Hematopoietic multipotent progenitor cell (in vitro differentiated cells): Measurements from ENCODE around the gene ST8SIA6. TPM values are rescaled to one million over a fixed set of nuclear protein-coding genes. Genes with fewer than 3 reads are reported as not detected.
"Not testable (repeated sequence)": the region's sequence is repeated elsewhere in the genome, so short reads cannot be mapped to it uniquely, and the experiment has no call there.

ENCODE experiments used
- DNase-seq, 3 donors: peaks; one replicate each; pipeline ENCODE4 v3.0.0-alpha.2; 2011 to 2015; ENCODE audit warnings: low read depth in 2 of 3, low spot score in 2 of 3
- total RNA-seq: library from RNA; depleted of rRNA; stranded (reverse); fragments of >200 nt; gene quantifications from one replicate; pipeline ENCODE4 v1.2.3, GENCODE V29; 2012

The ST8SIA6 gene
- total RNA-seq, 1 donor = 38.0 TPM

DNA sequence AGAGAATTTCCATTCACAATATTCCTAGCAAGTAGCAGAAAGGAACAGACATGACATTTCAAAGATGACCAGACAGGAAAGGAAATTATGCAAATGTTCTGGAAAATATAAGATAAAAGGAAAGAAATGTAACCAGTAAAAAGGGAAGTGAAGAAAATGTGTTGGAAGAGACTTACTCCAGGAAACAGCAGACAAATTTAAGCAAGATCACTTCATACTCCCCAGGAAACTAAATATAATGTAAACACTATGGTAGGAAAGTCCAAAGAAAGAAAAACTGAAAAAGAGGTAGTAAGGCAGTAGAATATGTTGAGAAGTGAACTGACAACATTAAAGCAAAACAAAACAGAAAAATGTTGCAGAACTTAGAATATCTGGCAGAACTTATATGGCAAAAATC is 6.4 kb upstream of the ST8SIA6 start:
- DNase-seq = no peak

- no peak for DNase-seq
These were observed 2.7 kb upstream of the ST8SIA6 start for GRCh38 chr10:17457083-17457482.

DNA sequence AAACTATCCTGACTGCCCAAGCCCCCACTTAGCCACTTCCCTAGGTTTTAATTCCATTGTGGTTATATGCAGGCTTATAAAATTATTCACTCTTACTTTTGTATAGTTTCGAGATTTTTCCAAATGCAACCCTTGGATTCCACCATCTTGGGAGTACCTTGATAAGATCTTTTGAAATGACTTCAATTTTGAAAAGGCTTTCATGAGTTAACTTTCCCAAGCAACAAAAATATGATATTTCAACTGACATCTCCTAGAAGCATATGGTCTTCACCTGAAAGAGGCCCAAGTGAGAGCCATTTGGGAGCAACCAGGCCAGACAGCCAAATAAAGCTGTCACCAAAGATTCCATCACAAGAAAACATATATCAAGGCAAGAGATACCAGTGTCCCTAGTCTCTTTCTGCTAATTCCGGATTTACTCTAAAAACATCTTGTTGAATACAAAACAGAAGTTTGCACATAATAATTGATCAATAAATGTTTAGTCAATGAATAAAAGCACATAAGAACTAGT is 1.7 kb upstream of the ST8SIA6 start:
- no peak for DNase-seq

GRCh38 chr10:17455015-17455520 is 673 bp upstream of the ST8SIA6 start:
- DNase-seq = peak in 1 of 3 donors; percentile 64

DNA sequence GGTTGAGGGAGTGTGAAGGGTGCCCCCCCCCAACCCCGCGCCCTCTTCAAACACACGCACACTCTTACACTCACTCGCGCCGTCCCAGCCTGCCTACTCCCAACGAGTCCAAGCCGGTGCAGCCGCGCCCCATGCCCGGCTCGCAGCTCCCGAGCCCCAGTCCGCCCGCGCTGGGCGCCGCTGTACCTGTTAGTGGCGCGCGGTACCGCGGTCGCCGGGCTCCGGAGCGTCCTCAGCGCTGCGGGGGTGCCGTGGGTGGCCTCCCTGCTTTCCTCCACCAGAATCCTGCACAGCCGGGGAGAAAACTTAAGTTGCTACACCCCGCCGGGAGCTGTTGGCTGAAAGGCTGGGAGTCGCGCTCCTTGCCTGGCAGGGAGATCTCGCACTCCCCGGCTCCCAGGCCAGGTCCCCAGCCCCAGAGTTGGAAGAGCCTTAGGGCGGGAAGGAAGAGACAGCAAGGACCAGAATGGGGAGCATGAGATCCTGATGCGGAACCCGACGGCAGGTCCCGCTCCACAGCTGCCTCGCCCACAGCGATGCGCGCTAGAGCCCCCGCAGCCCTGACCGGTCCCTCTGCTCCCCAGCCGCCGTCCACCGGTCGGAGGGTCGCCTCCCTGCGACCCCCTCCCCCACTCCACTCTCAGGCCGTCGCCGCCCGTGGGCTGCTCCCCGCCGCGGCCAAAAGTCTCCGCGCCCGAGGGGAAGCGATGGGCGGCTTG is 863 bp downstream of the ST8SIA6 start:
- peak; percentile 29 to 63 (median 48) for DNase-seq

DNA sequence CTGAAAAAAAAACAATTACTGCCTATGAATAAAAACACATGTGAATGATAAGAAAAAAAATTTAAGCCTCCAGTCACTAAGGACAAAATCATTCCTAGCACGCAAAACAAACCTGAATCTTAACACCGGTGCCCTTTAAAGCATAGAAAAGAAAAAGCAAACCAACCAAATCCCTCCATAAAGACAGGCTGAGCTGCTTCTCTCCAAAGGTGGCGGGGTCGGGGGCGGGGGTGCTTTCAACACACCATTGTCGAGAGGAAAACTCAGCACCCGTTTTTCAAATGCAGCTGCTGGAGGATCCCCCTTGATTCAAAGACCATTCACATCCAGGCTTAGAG is 1.4 kb downstream of the ST8SIA6 start:
- no peak for DNase-seq

GRCh38 chr10:17452060-17452841 is 2.1 kb downstream of the ST8SIA6 start:
- DNase-seq = no peak

DNA sequence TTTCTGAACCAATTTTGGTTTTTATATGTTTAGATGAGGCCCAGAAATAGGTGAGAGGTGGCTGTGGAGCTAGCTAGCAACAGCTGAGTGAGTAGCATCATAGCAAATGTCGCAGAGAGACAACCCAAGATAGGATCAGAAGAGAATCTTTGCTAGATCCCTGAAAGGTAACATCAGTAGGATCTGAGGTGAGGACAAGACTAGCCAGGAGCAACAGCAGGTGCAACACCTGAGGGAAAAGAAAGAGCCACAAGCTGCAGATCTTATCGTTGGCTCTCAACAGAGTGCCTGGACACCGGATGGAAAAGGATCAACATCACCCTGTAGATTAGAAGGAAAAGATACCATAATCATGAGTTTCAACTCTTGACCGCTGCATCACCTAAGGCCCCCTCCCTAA is 4.4 kb downstream of the ST8SIA6 start:
- no peak for DNase-seq

DNA sequence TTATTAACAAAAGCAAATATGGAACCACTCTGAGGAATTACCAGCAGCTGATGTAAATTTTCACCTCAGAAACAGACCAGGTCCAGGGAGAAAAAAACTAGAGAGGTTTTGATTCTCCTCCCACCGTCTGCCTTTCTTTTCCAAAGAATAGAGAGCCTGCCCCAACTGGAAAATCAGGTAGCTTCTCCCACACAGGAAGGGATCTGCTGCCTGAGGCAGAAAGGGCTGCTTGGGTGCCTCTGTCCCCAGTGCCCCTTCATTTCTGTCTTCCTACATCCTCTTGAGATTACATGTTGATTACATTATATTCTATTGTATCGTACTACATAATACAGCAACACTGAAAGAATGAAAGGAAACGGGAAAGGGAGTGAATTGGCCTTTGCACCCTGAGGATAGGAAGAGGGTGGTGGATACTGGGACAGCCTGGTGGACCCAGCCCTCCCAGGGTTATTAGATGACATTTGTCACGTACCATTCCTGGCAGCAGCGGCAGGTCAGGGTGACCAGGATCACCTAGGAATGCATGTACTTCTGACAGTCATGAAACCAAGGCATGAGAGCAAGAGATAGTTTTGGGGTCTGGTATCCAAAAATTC is 8.9 kb downstream of the ST8SIA6 start:
- DNase-seq = no peak

DNA sequence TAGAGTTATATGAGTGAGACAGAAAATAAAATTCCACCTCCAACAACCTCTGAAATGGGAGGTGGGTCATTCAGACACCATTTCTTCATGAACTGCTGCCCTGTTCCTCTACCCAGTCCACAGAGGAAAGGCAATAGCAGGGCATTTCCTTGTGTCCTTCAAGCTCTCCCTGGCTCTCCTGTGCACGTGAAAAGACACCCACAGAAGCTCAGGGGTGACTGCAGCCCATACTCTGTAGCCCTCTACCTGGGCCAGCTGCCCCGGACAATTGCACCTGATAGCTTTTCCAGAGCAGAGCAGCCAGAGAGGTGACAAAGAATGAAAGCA is 10.0 kb downstream of the ST8SIA6 start:
- no peak for DNase-seq

DNA sequence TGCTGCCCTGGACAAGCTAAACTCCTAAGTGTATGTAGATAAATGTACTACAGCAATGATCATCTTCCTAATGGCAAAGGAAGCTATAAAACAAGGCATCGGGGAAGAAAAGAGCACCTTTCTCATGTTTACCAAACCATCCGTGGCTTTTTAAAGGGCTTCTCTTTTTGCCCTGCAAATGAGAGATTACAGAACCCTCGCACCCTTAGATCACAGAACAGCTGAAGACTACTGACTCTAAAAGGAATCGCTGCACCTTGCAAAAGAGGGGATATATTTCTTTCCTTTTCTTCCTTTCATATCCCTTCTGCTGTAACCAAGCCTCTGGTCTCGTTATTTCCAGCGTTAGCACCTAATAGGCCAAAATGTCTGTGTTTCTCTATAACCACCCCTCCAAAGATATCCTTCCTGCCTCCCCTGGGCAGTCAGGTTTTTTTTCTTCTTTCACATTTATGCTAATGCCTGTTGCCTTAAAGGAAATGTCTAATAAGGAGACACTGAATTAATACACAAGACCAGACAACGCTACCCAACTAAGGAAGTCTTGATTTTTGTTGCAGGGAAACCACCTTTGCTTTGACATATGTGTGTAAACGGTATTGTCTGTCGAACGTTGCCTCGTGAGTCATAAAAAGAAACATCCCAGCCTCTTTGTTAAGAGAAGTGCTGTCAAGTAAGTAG is 10.5 kb downstream of the ST8SIA6 start:
- peak in 2 of 3 donors; percentile 57 to 67 for DNase-seq

GRCh38 chr10:17438583-17438982 is 15.8 kb downstream of the ST8SIA6 start:
- no peak for DNase-seq

DNA sequence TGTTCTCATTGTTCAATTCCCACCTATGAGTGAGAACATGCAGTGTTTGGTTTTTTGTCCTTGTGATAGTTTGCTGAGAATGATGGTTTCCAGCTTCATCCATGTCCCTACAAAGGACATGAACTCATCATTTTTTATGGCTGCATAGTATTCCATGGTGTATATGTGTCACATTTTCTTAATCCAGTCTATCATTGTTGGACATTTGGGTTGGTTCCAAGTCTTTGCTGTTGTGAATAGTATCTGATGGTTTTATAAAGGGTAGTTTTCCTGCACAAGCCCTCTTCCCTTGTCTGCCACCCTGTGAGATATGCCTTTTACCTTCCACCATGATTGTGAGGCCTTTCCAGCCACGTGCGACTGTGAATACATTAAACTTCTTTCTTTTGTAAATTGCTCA is 17.8 kb downstream of the ST8SIA6 start:
- DNase-seq = not testable (repeated sequence)

GRCh38 chr10:17435953-17436352 is 18.4 kb downstream of the ST8SIA6 start:
- DNase-seq = no peak

DNA sequence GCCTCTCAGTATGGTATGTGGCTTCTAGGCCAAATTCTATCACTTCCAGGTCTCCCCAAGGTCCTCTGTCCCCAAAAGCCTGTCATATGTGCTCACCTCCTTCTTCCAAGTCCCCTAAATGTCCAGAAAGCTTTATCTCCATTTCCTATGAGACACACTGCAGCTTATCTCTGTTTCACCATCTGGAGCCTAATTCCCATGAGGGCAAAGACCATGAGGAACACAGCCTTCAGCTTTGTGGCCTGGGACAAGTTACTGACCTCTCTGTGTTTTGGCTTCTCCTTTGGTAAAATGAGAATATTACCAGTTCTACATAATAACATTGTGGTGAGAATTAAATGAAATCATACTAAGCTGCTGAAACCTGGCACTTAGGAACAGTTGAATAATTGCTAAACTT is 19.2 kb downstream of the ST8SIA6 start:
- peak in 1 of 3 donors; percentile 17 for DNase-seq

GRCh38 chr10:17432723-17433122 is 21.7 kb downstream of the ST8SIA6 start:
- DNase-seq = peak in 1 of 3 donors; percentile 17

GRCh38 chr10:17431871-17432311 is 22.5 kb downstream of the ST8SIA6 start:
- peak in 2 of 3 donors; percentile 49 to 51 for DNase-seq

DNA sequence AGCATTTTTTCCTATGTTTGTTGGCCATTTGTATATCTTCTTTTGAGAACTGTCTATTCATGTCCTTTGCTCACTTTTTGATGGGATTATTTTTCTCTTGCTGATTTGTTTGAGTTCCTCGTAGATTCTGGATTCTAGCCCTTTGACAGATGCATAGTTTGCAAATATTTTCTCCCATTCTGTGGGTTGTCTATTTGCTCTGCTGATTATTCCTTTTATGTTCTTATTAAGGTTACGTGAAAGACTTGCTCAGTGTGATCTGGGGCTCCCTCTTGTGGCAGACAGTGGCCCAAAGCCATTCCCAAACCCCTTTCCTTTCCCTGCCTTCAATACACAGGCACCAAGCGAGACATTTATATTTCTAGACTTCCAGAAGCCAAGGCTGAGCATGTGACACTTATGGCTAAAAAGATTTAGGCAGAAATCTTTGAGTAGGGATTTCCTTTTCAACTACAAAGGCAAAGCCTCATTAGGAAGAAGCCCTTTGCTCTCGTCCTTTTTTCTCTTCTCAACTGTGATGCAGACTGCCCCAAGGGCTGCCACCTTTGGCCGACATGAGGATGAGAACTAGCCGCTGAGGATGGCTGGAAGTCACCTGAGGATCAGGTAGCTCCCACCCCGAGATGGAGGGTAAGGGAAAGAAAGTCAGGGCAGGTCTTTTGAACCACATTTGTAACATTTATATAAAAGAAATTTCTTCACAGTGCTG is 23.6 kb downstream of the ST8SIA6 start:
- DNase-seq = peak in 2 of 3 donors; percentile 72 to 73

- DNase-seq = no peak
These were observed 24.9 kb downstream of the ST8SIA6 start for GRCh38 chr10:17429490-17429889.
